Testis (tissue), 3 donors: ENCODE data around the gene FOXG1. TPM values are rescaled to one million over a fixed set of nuclear protein-coding genes. Genes with fewer than 3 reads are reported as not detected.

Experiments used
- DNase-seq: peaks from one replicate; pipeline ENCODE4 v3.0.0-alpha.2; 2019
- H3K27ac ChIP-seq, 2 donors: fragments of 200-600 bp; sonication (generic); one replicate each; pipeline ENCODE4 v1.5.1; 2019
- H3K27me3 ChIP-seq: fragments of 200-600 bp; sonication (generic); one replicate; pipeline ENCODE4 v1.5.1; 2019
- H3K36me3 ChIP-seq: fragments of 200-600 bp; sonication (generic); one replicate; pipeline ENCODE4 v1.5.1; 2017; ENCODE audit warnings: low read depth; ENCODE audit errors: missing control alignments
- H3K4me1 ChIP-seq: fragments of 200-600 bp; sonication (generic); one replicate; pipeline ENCODE4 v1.5.1; 2019
- H3K4me3 ChIP-seq, 2 donors: fragments of 200-600 bp; sonication (generic); one replicate each; pipeline ENCODE4 v1.5.1; 2017 to 2019
- H3K9me3 ChIP-seq: fragments of 200-600 bp; sonication (generic); one replicate; pipeline ENCODE4 v1.5.1; 2017
- CTCF ChIP-seq, 3 experiments: fragments of 450-650 bp in 2 of 3; fragments of 200-600 bp in 1 of 3; sonication (generic) in 1 of 3; IDR thresholded peaks; one replicate each; pipeline ENCODE4 v1.5.1; 2016 to 2019; ENCODE audit warnings: antibody characterized with exemption in 3 of 3, mild to moderate bottlenecking in 2 of 3, moderate library complexity in 1 of 3
- POLR2A ChIP-seq: fragments of 450-650 bp; IDR thresholded peaks from one replicate; pipeline ENCODE4 v1.6.1; 2017; ENCODE audit warnings: antibody characterized with exemption, mild to moderate bottlenecking, moderate library complexity
- WGBS, 2 donors: methylation state at CpG; one replicate each; pipeline ENCODE4 v1.1.5; 2018; 5-methylcytosine and 5-hydroxymethylcytosine counted together
- intact Hi-C: fragments of 100-400 bp; cut with DNase I; formaldehyde crosslinking; loops from one replicate; pipeline ENCODE4 v1.15.1; 2023; ENCODE audit warnings: low total_unique reads
- polyA plus RNA-seq: library from polyadenylated mRNA; stranded (reverse); fragments of 350-450 nt; fragmentation: Illumina TruSeq; extraction: RNeasy Lipid Tissue Mini Kit (QIAGEN cat#74804); gene quantifications from one replicate; pipeline ENCODE4 v1.2.3, GENCODE V29; 2014; ENCODE audit warnings: low read depth, low replicate concordance; ENCODE audit not compliant: insufficient read depth
- total RNA-seq, 2 donors: library from RNA; depleted of rRNA; stranded (reverse); fragments of >200 nt; gene quantifications; one replicate each; pipeline ENCODE4 v1.2.3, GENCODE V29; 2016

The FOXG1 gene
- total and polyA plus RNA-seq, 3 donors from 2014 or later: 4.5 to 9.0 (median 5.5) TPM

- H3K4me1 ChIP-seq: no peaks in the 10 kb centered on the region
- no peak overlapping the region for H3K4me3 ChIP-seq
- H3K36me3 ChIP-seq: no peaks in the 10 kb centered on the region
- no peak for DNase-seq
- intact Hi-C loops: no loop called here
- H3K27ac ChIP-seq: no peak overlapping the region
- no peaks in the 10 kb centered on the region for H3K9me3 ChIP-seq
- no peaks in the 10 kb centered on the region for H3K27me3 ChIP-seq
- TF ChIP-seq CTCF (IDR thresholded peaks at IDR 0.05) (no peak), POLR2A (no peak)
Observed at GRCh38 chr14:28744126-28744525, 22.5 kb upstream of the FOXG1 start.

- 58% methylated on average over 1 of the region's 1 CpG for WGBS, 2 donors
- no peaks in the 10 kb centered on the region for H3K4me1 ChIP-seq
- DNase-seq: no peak
- intact Hi-C loops: no loop called here
- H3K27me3 ChIP-seq: no peaks in the 10 kb centered on the region
- no peak overlapping the region for H3K4me3 ChIP-seq
- TF ChIP-seq POLR2A (no peak), CTCF (IDR thresholded peaks at IDR 0.05) (no peak)
- H3K9me3 ChIP-seq: no peaks in the 10 kb centered on the region
- no peak overlapping the region for H3K27ac ChIP-seq
- no peaks in the 10 kb centered on the region for H3K36me3 ChIP-seq
Observed at GRCh38 chr14:28745176-28745575, 21.4 kb upstream of the FOXG1 start.

- TF ChIP-seq CTCF (IDR thresholded peaks at IDR 0.05) (no peak), POLR2A (no peak)
- H3K4me3 ChIP-seq: no peak overlapping the region
- intact Hi-C loops: no loop called here
- H3K4me1 ChIP-seq: no peaks in the 10 kb centered on the region
- no peaks in the 10 kb centered on the region for H3K27me3 ChIP-seq
- 53 to 86% methylated on average over 1 of the region's 1 CpG for WGBS, 2 donors
- no peak for DNase-seq
- H3K36me3 ChIP-seq: no peaks in the 10 kb centered on the region
- H3K9me3 ChIP-seq: no peaks in the 10 kb centered on the region
- no peak overlapping the region for H3K27ac ChIP-seq
Observed at GRCh38 chr14:28746247-28746646, 20.3 kb upstream of the FOXG1 start.

GRCh38 chr14:28751467-28752058 is 15.0 kb upstream of the FOXG1 start:
- Histone ChIP-seq H3K36me3 (no peaks in the 10 kb centered on the region), H3K9me3 (no peaks in the 10 kb centered on the region), H3K4me1 (no peaks in the 10 kb centered on the region), H3K27ac (no peak overlapping the region), H3K4me3 (no peak overlapping the region), H3K27me3 (no peaks in the 10 kb centered on the region)
- peak; percentile 73 for DNase-seq
- 17 to 24% methylated on average over 5 of the region's 5 CpGs for WGBS, 2 donors
- TF ChIP-seq CTCF (IDR thresholded peaks at IDR 0.05) (peak; percentile 20 to 44 (median 39)), POLR2A (no peak)
- intact Hi-C loops: loop anchor here (10.0 kb wide), 1 partner anchor 783 kb away; no protein-coding TSS in a partner anchor
